Astrocyte (in vitro differentiated cells and primary cell): ENCODE measurements around the gene NME2. TPM values are rescaled to one million over a fixed set of nuclear protein-coding genes. Genes with fewer than 3 reads are reported as not detected.

Experiments used
- DNase-seq: peaks from one replicate; pipeline ENCODE4 v3.0.0-alpha.2; 2010; ENCODE audit warnings: low read depth
- FAIRE-seq: peaks from 2 replicates; lab custom pipeline; 2011; peaks lifted over from hg19 to GRCh38; lab: Jason Lieb, UNC
- H2AFZ ChIP-seq: 2 replicates; pipeline ENCODE4 v1.6.0; 2012; ENCODE audit warnings: low read depth, low read length, inconsistent platforms
- H3K27ac ChIP-seq: 2 replicates; pipeline ENCODE4 v1.5.1; 2011; ENCODE audit warnings: low read depth, low read length, inconsistent platforms
- H3K27me3 ChIP-seq: 2 replicates; pipeline ENCODE4 v1.6.0; 2011; ENCODE audit warnings: low read length, inconsistent platforms; ENCODE audit not compliant: insufficient read depth
- H3K36me3 ChIP-seq: 2 replicates; pipeline ENCODE4 v1.5.1; 2011; ENCODE audit warnings: low read length, inconsistent platforms; ENCODE audit not compliant: insufficient read depth
- H3K4me1 ChIP-seq: 2 replicates; pipeline ENCODE4 v1.5.1; 2011; ENCODE audit warnings: low read length, inconsistent platforms; ENCODE audit not compliant: insufficient read depth
- H3K4me2 ChIP-seq: 2 replicates; pipeline ENCODE4 v1.6.0; 2012; ENCODE audit warnings: low read length, inconsistent platforms
- H3K4me3 ChIP-seq: 2 replicates; pipeline ENCODE4 v1.5.1; 2011; ENCODE audit warnings: low read depth, mild to moderate bottlenecking, low read length, inconsistent platforms; ENCODE audit not compliant: insufficient read depth
- H3K79me2 ChIP-seq: 2 replicates; pipeline ENCODE4 v1.6.0; 2012; ENCODE audit warnings: mild to moderate bottlenecking, low read length, inconsistent platforms; ENCODE audit not compliant: insufficient read depth
- H3K9ac ChIP-seq: 2 replicates; pipeline ENCODE4 v1.6.0; 2012; ENCODE audit warnings: mild to moderate bottlenecking, low read length, inconsistent platforms
- H3K9me3 ChIP-seq: 2 replicates; pipeline ENCODE4 v1.5.1; 2012; ENCODE audit warnings: low read depth, mild to moderate bottlenecking, low read length, inconsistent platforms; ENCODE audit not compliant: insufficient read depth
- H4K20me1 ChIP-seq: 2 replicates; pipeline ENCODE4 v1.6.0; 2012; ENCODE audit warnings: low read length, inconsistent platforms; ENCODE audit not compliant: insufficient read depth
- H3K27ac Mint-ChIP-seq: one replicate; pipeline ENCODE4 v1.8.0; 2021; ENCODE audit warnings: mild to moderate bottlenecking, mixed read lengths; ENCODE audit not compliant: unreplicated experiment
- H3K27me3 Mint-ChIP-seq: one replicate; pipeline ENCODE4 v1.8.0; 2021; ENCODE audit warnings: low read depth, mixed read lengths; ENCODE audit not compliant: unreplicated experiment
- H3K36me3 Mint-ChIP-seq: one replicate; pipeline ENCODE4 v1.8.0; 2021; ENCODE audit warnings: low read depth, mixed read lengths; ENCODE audit not compliant: unreplicated experiment
- H3K4me1 Mint-ChIP-seq: one replicate; pipeline ENCODE4 v1.8.0; 2021; ENCODE audit warnings: low read depth, mixed read lengths; ENCODE audit not compliant: unreplicated experiment
- H3K4me3 Mint-ChIP-seq: one replicate; pipeline ENCODE4 v1.8.0; 2021; ENCODE audit warnings: mild to moderate bottlenecking, moderate library complexity, mixed read lengths; ENCODE audit not compliant: unreplicated experiment
- H3K9me3 Mint-ChIP-seq: one replicate; pipeline ENCODE4 v1.8.0; 2021; ENCODE audit warnings: mild to moderate bottlenecking, mixed read lengths; ENCODE audit not compliant: unreplicated experiment
- CTCF ChIP-seq: IDR thresholded peaks from 2 replicates; pipeline ENCODE4 v1.5.1; 2011; ENCODE audit warnings: low read depth, mild to moderate bottlenecking, inconsistent platforms, low read length, moderate library complexity; ENCODE audit not compliant: insufficient read depth
- EZH2 ChIP-seq: IDR thresholded peaks from 2 replicates; pipeline ENCODE4 v1.6.1; 2012; ENCODE audit warnings: mild to moderate bottlenecking, low read length, inconsistent platforms; ENCODE audit not compliant: insufficient read depth
- total RNA-seq: library from RNA; stranded (reverse); gene quantifications from 2 replicates; pipeline ENCODE4 v1.2.1, GENCODE V29; 2021

NME2 gene
- total RNA-seq, 1 donor from 2014 or later, result 894 TPM

- Mint-ChIP-seq H3K4me1 (peaks cover 6% of the 10 kb centered on the region), H3K27me3 (no peaks in the 10 kb centered on the region), H3K4me3 (no peak overlapping the region), H3K36me3 (no peaks in the 10 kb centered on the region), H3K27ac (no peak overlapping the region), H3K9me3 (no peaks in the 10 kb centered on the region)
- TF ChIP-seq EZH2 (no peak), CTCF (no peak)
- Histone ChIP-seq H3K36me3 (no peaks in the 10 kb centered on the region), H3K79me2 (no peaks in the 10 kb centered on the region), H3K9ac (no peak overlapping the region), H3K4me3 (no peak overlapping the region), H3K27me3 (no peaks in the 10 kb centered on the region), H3K9me3 (no peaks in the 10 kb centered on the region), H3K4me2 (no peak overlapping the region), H3K4me1 (no peaks in the 10 kb centered on the region), H3K27ac (no peak overlapping the region), H4K20me1 (no peaks in the 10 kb centered on the region), H2AFZ (no peak overlapping the region)
- FAIRE-seq (no peak), DNase-seq (no peak)
Measured at GRCh38 chr17:51144266-51145022, 21.8 kb upstream of the NME2 start.

- peaks cover 4% of the 10 kb centered on the region for H3K4me1 ChIP-seq
- no peak for TF ChIP-seq EZH2
- no peak for TF ChIP-seq CTCF
- H3K9me3 ChIP-seq, result no peaks in the 10 kb centered on the region
- H3K79me2 ChIP-seq, result no peaks in the 10 kb centered on the region
- Mint-ChIP-seq H3K4me3 (no peak overlapping the region), H3K27ac (peak overlapping the region; percentile 55), H3K27me3 (no peaks in the 10 kb centered on the region), H3K9me3 (no peaks in the 10 kb centered on the region), H3K4me1 (peaks cover 6% of the 10 kb centered on the region), H3K36me3 (no peaks in the 10 kb centered on the region)
- H3K36me3 ChIP-seq, result no peaks in the 10 kb centered on the region
- H2AFZ ChIP-seq, result no peak overlapping the region
- FAIRE-seq (no peak), DNase-seq (no peak)
- H3K27me3 ChIP-seq, result no peaks in the 10 kb centered on the region
- H3K4me2 ChIP-seq, result no peak overlapping the region
- no peaks in the 10 kb centered on the region for H4K20me1 ChIP-seq
- H3K27ac ChIP-seq, result no peak overlapping the region
- H3K4me3 ChIP-seq, result no peak overlapping the region
- no peak overlapping the region for H3K9ac ChIP-seq
Measured at GRCh38 chr17:51147650-51148049, 18.6 kb upstream of the NME2 start.

GRCh38 chr17:51149163-51149562 is 17.0 kb upstream of the NME2 start:
- Histone ChIP-seq H3K4me2 (no peak overlapping the region), H3K27me3 (no peaks in the 10 kb centered on the region), H3K79me2 (peaks cover 8% of the 10 kb centered on the region), H3K9ac (no peak overlapping the region), H4K20me1 (no peaks in the 10 kb centered on the region), H3K4me3 (no peak overlapping the region), H3K36me3 (no peaks in the 10 kb centered on the region), H3K27ac (no peak overlapping the region), H3K9me3 (no peaks in the 10 kb centered on the region), H3K4me1 (peaks cover 8% of the 10 kb centered on the region), H2AFZ (no peak overlapping the region)
- Mint-ChIP-seq H3K9me3 (no peaks in the 10 kb centered on the region), H3K27ac (no peak overlapping the region), H3K4me1 (peaks cover 6% of the 10 kb centered on the region), H3K4me3 (no peak overlapping the region), H3K27me3 (no peaks in the 10 kb centered on the region), H3K36me3 (no peaks in the 10 kb centered on the region)
- TF ChIP-seq CTCF, result no peak
- no peak for TF ChIP-seq EZH2
- no peak for FAIRE-seq
- DNase-seq, result no peak
